Measurements from ENCODE around the gene ACAT1.
"Not testable (repeated sequence)": the region's sequence is repeated elsewhere in the genome, so short reads cannot be mapped to it uniquely, and the experiment has no call there.

The ACAT1 gene

GRCh38 chr11:108148556-108148955, 27.2 kb downstream of the ACAT1 start:
- TF ChIP-seq, protein P1, sequence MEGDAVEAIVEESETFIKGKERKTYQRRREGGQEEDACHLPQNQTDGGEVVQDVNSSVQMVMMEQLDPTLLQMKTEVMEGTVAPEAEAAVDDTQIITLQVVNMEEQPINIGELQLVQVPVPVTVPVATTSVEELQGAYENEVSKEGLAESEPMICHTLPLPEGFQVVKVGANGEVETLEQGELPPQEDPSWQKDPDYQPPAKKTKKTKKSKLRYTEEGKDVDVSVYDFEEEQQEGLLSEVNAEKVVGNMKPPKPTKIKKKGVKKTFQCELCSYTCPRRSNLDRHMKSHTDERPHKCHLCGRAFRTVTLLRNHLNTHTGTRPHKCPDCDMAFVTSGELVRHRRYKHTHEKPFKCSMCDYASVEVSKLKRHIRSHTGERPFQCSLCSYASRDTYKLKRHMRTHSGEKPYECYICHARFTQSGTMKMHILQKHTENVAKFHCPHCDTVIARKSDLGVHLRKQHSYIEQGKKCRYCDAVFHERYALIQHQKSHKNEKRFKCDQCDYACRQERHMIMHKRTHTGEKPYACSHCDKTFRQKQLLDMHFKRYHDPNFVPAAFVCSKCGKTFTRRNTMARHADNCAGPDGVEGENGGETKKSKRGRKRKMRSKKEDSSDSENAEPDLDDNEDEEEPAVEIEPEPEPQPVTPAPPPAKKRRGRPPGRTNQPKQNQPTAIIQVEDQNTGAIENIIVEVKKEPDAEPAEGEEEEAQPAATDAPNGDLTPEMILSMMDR (conservative IDR thresholded peaks at IDR 0.05) = no peak
- TF ChIP-seq ZFX (IDR thresholded peaks at IDR 0.05) = no peak
- H3K27ac ChIP-seq = no peak overlapping the region

DNA sequence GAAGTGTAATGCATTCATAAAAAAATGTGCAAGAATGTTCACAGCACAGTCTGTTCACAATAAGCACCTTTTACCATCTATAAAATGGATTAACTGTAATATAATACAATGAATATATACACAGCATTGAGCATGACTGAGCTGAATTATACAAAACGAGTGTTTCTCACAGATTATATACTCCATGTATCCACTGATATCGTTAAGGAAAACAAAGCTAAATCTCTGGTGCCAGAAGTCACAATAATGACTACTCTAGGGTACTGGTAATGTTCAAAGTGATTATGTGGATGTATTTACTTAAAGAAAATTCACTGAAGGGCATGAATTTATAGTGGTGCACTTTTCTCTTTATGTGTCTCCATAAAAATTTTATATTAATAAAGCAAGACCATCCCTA, 33.2 kb downstream of the ACAT1 start:
- TF ChIP-seq, protein P1 (conservative IDR thresholded peaks at IDR 0.05) = no peak
- no peak for TF ChIP-seq ZFX (IDR thresholded peaks at IDR 0.05)
- H3K27ac ChIP-seq = no peak overlapping the region

DNA sequence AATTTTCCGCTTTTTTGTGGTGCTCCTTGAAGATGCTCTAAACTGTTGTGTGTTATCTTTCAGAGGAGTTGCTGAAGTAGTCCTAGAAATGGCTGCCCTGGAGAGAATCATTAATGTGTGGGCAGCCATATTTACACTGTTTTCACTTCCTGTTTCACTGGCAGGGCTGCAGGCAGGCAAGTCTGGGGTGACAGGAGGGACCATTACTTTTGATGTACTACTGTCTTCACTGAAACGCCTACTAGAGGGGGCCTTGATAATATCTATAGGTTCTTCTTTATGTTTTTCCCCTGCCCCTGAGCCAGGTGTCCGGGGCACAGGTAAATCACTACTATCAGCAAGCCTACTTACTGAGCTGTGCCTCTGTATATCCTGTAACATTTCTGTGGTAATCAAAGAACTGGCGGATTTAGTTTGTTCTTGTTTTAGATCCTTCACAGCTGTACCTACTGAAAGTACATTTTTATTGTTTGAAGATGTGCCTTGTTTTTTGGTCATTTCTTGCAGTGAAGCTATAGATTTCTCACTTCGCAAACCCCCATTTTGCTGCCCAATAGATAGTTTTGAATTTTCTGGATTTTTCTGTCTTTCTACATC, 39.7 kb downstream of the ACAT1 start:
- H3K27ac ChIP-seq = no peak overlapping the region
- TF ChIP-seq ZFX (IDR thresholded peaks at IDR 0.05) = no peak
- TF ChIP-seq, protein P1 (conservative IDR thresholded peaks at IDR 0.05) = no peak

DNA sequence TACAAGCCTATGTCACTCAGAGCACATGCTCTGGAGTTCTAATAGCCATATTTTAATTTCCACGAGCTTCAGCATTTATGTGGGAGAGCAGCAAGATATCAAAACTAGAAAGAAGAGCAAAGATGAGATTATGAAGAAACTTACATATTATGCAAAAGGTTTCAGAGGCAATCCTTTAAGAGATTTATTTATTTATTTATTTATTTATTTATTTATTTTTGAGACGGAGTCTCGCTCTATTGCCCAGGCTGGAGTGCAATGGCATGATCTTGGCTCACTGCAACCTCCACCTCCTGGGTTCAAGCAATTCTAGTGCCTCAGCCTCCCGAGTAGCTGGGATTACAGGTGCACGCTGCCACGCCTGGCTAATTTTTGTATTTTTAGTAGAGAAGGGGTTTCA, 41.5 kb downstream of the ACAT1 start:
- not testable (repeated sequence) for H3K27ac ChIP-seq

DNA sequence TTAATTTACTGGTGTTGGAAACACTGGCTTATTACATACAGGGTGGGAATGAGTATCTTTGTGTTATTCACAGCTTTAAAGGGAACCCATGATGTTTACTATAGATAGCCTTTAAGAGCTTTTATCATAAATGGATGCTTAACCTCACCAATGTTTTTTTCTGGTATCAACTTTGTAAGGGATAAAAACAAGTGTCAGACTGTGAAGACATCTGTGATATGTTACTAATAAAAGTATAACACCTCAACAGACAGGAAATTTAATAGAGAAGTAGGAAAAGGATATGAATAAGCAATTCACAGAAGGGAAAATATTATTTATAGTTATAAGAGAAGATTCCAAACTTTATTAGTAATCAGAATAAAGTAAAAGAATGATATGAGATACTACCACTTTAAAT, 46.3 kb downstream of the ACAT1 start:
- no peak overlapping the region for H3K27ac ChIP-seq
- TF ChIP-seq, protein P1 (conservative IDR thresholded peaks at IDR 0.05) = no peak
- TF ChIP-seq ZFX (IDR thresholded peaks at IDR 0.05) = no peak

- TF ChIP-seq ZFX (IDR thresholded peaks at IDR 0.05) = no peak
- TF ChIP-seq, protein P1 (conservative IDR thresholded peaks at IDR 0.05) = no peak
- H3K27ac ChIP-seq = no peak overlapping the region
Observed at GRCh38 chr11:108170184-108170583, 48.8 kb downstream of the ACAT1 start.

DNA sequence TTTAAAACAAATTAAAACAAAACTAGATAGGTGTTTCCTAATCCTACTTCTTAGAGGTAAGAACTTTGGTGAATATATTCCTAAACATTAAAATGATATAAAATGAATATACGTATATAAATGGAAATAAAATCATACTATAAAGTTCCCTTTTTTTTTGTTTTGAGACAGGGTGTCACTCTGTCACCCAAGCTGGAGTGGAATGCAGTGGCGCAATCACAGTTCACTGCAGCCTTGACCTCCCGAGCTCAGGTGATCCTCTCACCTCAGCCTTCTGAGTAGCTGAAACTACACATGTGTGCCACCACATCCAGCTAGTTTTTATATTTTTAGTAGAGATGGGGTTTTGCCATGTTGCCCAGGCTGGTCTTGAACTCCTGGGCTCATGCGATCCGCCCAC, 56.2 kb downstream of the ACAT1 start:
- no peak for TF ChIP-seq ZFX (IDR thresholded peaks at IDR 0.05)
- TF ChIP-seq, protein P1 (conservative IDR thresholded peaks at IDR 0.05) = no peak
- no peak overlapping the region for H3K27ac ChIP-seq

- H3K27ac ChIP-seq = no peak overlapping the region
- TF ChIP-seq, protein P1 (conservative IDR thresholded peaks at IDR 0.05) = no peak
- no peak for TF ChIP-seq ZFX (IDR thresholded peaks at IDR 0.05)
Observed at GRCh38 chr11:108193725-108194124, 72.4 kb downstream of the ACAT1 start.

Data from C4-2B (cell line).